ENCODE measurements around the gene PLEK. TPM values are rescaled to one million over a fixed set of nuclear protein-coding genes. Genes with fewer than 3 reads are reported as not detected.
A peak's percentile ranks its signal among the peaks of the same experiment; 100 is the strongest.

Gene PLEK
- total and polyA plus RNA-seq, 9 of the 15 experiments (the other 6 are each of a cell fraction or from before 2014, with no cell fraction given), result 0.14 to 1.2 (median 0.36) TPM

DNA sequence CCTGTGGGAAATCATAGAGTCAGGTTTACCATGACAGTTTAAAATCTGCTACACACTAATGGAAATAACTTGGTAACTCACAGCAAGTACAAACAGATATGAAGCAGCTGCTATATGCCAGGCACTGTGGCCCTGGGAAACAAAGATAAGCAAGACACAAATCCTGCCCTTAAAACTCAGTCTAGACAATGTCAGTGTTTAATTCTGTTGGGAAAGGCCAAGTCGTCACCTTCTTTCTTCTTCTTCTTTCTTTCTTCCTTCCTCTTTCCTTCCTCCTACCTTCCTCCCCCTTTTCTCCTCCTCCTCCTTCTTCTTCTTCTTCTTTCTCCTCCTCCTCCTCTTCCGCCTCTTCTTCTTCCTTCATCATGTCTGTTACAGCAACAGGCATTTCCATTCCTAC is 26.8 kb downstream of the PLEK start (continued):
- TF ChIP-seq ZNF347 (CRISPR knock-in tag; IDR thresholded peaks at IDR 0.05; ENCODE audit: low read depth) (no peak), MTA1 (IDR thresholded peaks at IDR 0.05; ENCODE audit: borderline replicate concordance) (peak; percentile 84; the same call in 1 of the 2 replicates), SPI1 (IDR thresholded peaks at IDR 0.05; ENCODE audit: borderline replicate concordance, low read depth, low read length) (no peak), ZKSCAN8 (CRISPR knock-in tag; IDR thresholded peaks at IDR 0.05) (peak; percentile 42; the same call in 1 of the 2 replicates), MLLT1 (IDR thresholded peaks at IDR 0.05) (peak; percentile 49 to 76; a peak in 2 of 4 replicates), ETV1 (tag; conservative IDR thresholded peaks at IDR 0.05; ENCODE audit: low read depth) (no peak), ETS2 (tag; IDR thresholded peaks at IDR 0.05; ENCODE audit: borderline replicate concordance, poor library complexity, severe bottlenecking) (no peak), ILK (tag; IDR thresholded peaks at IDR 0.05; ENCODE audit: borderline replicate concordance, low read depth) (no peak), PTRF (tag; IDR thresholded peaks at IDR 0.05) (no peak), OTX1 (CRISPR knock-in tag; IDR thresholded peaks at IDR 0.05) (peak; percentile 84), ARID4B (CRISPR knock-in tag; IDR thresholded peaks at IDR 0.05) (no peak), ZBTB1 (CRISPR knock-in tag; IDR thresholded peaks at IDR 0.05; ENCODE audit: borderline replicate concordance, low read depth) (no peak), SAFB (IDR thresholded peaks at IDR 0.05; ENCODE audit: borderline replicate concordance, low read depth, low read length) (no peak), SNIP1 (IDR thresholded peaks at IDR 0.05; ENCODE audit: low read depth) (no peak), RUNX1 (IDR thresholded peaks at IDR 0.05; ENCODE audit: low read depth) (no peak), ZC3H4 (CRISPR knock-in tag; IDR thresholded peaks at IDR 0.05; ENCODE audit: borderline replicate concordance) (no peak), CBFB (CRISPR knock-in tag; IDR thresholded peaks at IDR 0.05) (no peak)
- TF ChIP-seq, protein P1, sequence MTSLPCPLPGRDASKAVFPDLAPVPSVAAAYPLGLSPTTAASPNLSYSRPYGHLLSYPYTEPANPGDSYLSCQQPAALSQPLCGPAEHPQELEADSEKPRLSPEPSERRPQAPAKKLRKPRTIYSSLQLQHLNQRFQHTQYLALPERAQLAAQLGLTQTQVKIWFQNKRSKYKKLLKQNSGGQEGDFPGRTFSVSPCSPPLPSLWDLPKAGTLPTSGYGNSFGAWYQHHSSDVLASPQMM (CRISPR knock-in tag; IDR thresholded peaks at IDR 0.05), result no peak
- TF ChIP-seq, protein P2, sequence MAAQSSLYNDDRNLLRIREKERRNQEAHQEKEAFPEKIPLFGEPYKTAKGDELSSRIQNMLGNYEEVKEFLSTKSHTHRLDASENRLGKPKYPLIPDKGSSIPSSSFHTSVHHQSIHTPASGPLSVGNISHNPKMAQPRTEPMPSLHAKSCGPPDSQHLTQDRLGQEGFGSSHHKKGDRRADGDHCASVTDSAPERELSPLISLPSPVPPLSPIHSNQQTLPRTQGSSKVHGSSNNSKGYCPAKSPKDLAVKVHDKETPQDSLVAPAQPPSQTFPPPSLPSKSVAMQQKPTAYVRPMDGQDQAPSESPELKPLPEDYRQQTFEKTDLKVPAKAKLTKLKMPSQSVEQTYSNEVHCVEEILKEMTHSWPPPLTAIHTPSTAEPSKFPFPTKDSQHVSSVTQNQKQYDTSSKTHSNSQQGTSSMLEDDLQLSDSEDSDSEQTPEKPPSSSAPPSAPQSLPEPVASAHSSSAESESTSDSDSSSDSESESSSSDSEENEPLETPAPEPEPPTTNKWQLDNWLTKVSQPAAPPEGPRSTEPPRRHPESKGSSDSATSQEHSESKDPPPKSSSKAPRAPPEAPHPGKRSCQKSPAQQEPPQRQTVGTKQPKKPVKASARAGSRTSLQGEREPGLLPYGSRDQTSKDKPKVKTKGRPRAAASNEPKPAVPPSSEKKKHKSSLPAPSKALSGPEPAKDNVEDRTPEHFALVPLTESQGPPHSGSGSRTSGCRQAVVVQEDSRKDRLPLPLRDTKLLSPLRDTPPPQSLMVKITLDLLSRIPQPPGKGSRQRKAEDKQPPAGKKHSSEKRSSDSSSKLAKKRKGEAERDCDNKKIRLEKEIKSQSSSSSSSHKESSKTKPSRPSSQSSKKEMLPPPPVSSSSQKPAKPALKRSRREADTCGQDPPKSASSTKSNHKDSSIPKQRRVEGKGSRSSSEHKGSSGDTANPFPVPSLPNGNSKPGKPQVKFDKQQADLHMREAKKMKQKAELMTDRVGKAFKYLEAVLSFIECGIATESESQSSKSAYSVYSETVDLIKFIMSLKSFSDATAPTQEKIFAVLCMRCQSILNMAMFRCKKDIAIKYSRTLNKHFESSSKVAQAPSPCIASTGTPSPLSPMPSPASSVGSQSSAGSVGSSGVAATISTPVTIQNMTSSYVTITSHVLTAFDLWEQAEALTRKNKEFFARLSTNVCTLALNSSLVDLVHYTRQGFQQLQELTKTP (IDR thresholded peaks at IDR 0.05; ENCODE audit: low read depth in 1 of 2, partially characterized antibody in 2 of 2), result no peak
